DMS79 treated with DMSO at 0.1 percent for 48 hours (cell line): Measurements from ENCODE around the gene PCDHA1.

Experiments
- DNase-seq: peaks from one replicate; lab custom pipeline; 2025; lab: John Stamatoyannopoulos, UW

The PCDHA1 gene

GRCh38 chr5:141042555-141042954, 256.6 kb downstream of the PCDHA1 start:
- DNase-seq = no peak

- no peak for DNase-seq
Measured at GRCh38 chr5:141050622-141051520, 264.9 kb downstream of the PCDHA1 start, which contains the start of gene PCDHB1. Gene PCDHB1 (plus strand): TSS chr5:141051374. CDS start chr5:141051471, 97 bp downstream.

DNA sequence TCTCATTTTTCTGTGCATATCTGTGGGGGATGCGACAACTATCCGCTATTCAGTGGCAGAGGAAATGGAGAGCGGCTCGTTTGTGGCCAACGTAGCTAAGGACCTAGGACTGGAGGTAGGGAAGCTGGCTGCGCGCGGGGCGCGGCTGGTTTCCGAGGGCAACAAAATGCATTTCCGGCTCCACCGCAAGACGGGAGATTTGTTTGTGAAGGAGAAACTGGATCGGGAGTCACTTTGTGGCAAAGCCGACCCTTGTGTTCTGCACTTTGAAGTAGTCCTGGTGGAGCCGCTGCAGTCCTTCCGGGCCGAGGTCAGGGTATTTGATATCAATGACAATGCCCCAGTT, 265.6 kb downstream of the PCDHA1 start:
- DNase-seq = peak; percentile 22
